Kidney (tissue), 2 donors: ENCODE measurements around the gene ST14. TPM values are rescaled to one million over a fixed set of nuclear protein-coding genes. Genes with fewer than 3 reads are reported as not detected.

Experiments used
- polyA plus RNA-seq: library from polyadenylated mRNA; stranded (reverse); fragments of 350-450 nt; fragmentation: Illumina TruSeq; extraction: RNeasy Lipid Tissue Mini Kit (QIAGEN cat#74804); gene quantifications from one replicate; pipeline ENCODE4 v1.2.3, GENCODE V29; 2014; ENCODE audit warnings: low read depth, low replicate concordance; ENCODE audit not compliant: insufficient read depth
- total RNA-seq: library from RNA; stranded (reverse); fragmentation: NEBNext Ultra II Directional; extraction: Animal tissue kit (Norgen Biotek cat#: 25700); gene quantifications from one replicate; pipeline ENCODE4 v1.2.1, GENCODE V29; 2021
- donor health status: DM: yes; HTN: yes; CAD: no.

Gene ST14
- total and polyA plus RNA-seq, 2 donors from 2014 or later = 59.3 to 139 TPM

Other genes with a start within 250 kb of the ST14 start
- 8.0 TPM for gene PRDM10, start 156.9 kb upstream of the ST14 start, total RNA-seq
- 1.5 TPM for gene PRDM10, start 156.9 kb upstream of the ST14 start, polyA plus RNA-seq
- gene APLP2, start 89.9 kb upstream of the ST14 start, total RNA-seq = 502 TPM
- gene APLP2, start 89.9 kb upstream of the ST14 start, polyA plus RNA-seq = 338 TPM
- gene ZBTB44, start 155.1 kb downstream of the ST14 start, total RNA-seq = 59.7 TPM
- 13.1 TPM for gene ZBTB44, start 155.1 kb downstream of the ST14 start, polyA plus RNA-seq